Measurements from ENCODE around the gene PDZD4. TPM values are rescaled to one million over a fixed set of nuclear protein-coding genes. Genes with fewer than 3 reads are reported as not detected.

PDZD4 gene
- total and polyA plus RNA-seq, 4 donors = 49.2 to 243 (median 142) TPM

- H3K27ac ChIP-seq (ENCODE audit: low read depth, low read length) = no peak overlapping the region
- H3K4me1 ChIP-seq (ENCODE audit: control insufficient read depth, insufficient read depth, low read length) = peaks cover 3% of the 10 kb centered on the region
- WGBS (ENCODE audit: insufficient coverage) = 55% methylated on average over 19 of the region's 22 CpGs
- H3K27me3 ChIP-seq (ENCODE audit: control insufficient read depth, insufficient read depth, low read length) = no peaks in the 10 kb centered on the region
- no peak overlapping the region for H3K4me3 ChIP-seq (ENCODE audit: low read depth, low read length)
- DNase-seq (ENCODE audit: low read depth in 4 of 6, low spot score in 6 of 6) = no peak
- H3K9me3 ChIP-seq (ENCODE audit: control insufficient read depth, insufficient read depth, low read length) = no peaks in the 10 kb centered on the region
- H3K36me3 ChIP-seq (ENCODE audit: control insufficient read depth, insufficient read depth, low read length) = peaks cover 56% of the 10 kb centered on the region
Observed at GRCh38 chrX:153862369-153863250, 32.3 kb upstream of the PDZD4 start.

DNA sequence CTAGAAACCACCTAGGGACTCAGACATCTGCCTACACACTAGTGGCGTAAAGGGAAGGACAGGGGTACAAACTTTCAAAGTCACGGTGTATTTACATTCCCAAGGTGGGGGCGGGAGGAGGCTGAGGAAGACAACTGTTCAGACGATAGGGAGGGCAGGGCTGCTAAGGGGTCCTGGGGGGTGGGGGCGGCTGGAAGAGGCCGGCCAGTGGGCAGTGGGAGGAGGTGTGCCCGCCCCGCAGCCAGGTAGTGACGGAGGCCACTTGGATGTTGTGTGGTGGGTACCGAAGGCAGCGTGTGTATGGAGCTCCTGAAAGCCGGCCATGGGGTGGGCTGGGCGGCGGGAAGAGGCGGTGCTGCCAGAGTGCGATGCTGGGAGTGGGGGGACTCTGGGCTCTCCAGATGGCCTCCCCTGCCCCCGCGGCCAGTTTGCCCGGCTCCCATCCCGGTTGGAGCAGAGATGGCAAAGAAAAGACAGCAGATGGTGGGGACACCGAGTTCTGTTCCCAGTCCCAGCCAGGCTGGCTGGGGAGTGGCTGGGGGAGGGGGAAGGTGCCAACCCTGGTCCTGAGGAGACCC is 31.5 kb upstream of the PDZD4 start:
- no peak overlapping the region for H3K27ac ChIP-seq (ENCODE audit: low read depth, low read length)
- H3K27me3 ChIP-seq (ENCODE audit: control insufficient read depth, insufficient read depth, low read length) = no peaks in the 10 kb centered on the region
- 65% methylated on average over 20 of the region's 21 CpGs for WGBS (ENCODE audit: insufficient coverage)
- no peaks in the 10 kb centered on the region for H3K9me3 ChIP-seq (ENCODE audit: control insufficient read depth, insufficient read depth, low read length)
- H3K36me3 ChIP-seq (ENCODE audit: control insufficient read depth, insufficient read depth, low read length) = peaks cover 48% of the 10 kb centered on the region
- no peak overlapping the region for H3K4me3 ChIP-seq (ENCODE audit: low read depth, low read length)
- DNase-seq (ENCODE audit: low read depth in 4 of 6, low spot score in 6 of 6) = peak in 1 of 6 donors; percentile 65
- peaks cover 3% of the 10 kb centered on the region for H3K4me1 ChIP-seq (ENCODE audit: control insufficient read depth, insufficient read depth, low read length)

GRCh38 chrX:153861151-153861550 is 30.8 kb upstream of the PDZD4 start:
- peaks cover 3% of the 10 kb centered on the region for H3K4me1 ChIP-seq (ENCODE audit: control insufficient read depth, insufficient read depth, low read length)
- H3K9me3 ChIP-seq (ENCODE audit: control insufficient read depth, insufficient read depth, low read length) = no peaks in the 10 kb centered on the region
- no peak overlapping the region for H3K27ac ChIP-seq (ENCODE audit: low read depth, low read length)
- peaks cover 43% of the 10 kb centered on the region for H3K36me3 ChIP-seq (ENCODE audit: control insufficient read depth, insufficient read depth, low read length)
- DNase-seq (ENCODE audit: low read depth in 4 of 6, low spot score in 6 of 6) = no peak
- WGBS (ENCODE audit: insufficient coverage) = 62% methylated on average over 7 of the region's 10 CpGs
- H3K4me3 ChIP-seq (ENCODE audit: low read depth, low read length) = no peak overlapping the region
- no peaks in the 10 kb centered on the region for H3K27me3 ChIP-seq (ENCODE audit: control insufficient read depth, insufficient read depth, low read length)

DNA sequence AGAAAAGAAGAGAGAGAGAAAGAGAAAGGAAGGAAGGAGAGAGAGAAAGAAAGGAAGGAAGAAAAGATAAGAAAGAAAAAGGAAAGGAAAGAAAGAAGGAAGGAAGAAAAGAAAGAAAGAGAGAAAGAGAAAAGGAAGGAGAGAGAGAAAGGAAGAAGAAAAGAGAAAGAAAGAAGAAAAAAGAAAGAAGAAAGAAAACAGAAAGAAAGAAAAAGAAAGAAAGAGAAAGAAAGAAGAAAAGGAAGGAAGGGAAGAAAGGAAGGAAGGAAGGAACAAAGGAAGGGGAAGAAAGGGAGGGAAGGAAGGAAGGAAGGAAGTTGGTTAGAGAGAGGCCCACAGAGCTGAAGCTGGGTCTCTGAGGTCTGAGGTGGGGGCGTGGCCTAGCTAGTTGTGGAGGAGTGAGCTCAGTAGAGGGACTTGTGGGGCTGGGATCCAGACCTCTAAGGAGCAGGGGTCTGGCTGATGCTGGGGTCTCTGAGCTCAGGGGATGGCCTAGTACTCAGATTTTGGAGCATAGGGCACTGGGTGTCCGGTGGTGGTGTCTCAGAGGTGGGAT is 27.1 kb upstream of the PDZD4 start:
- peaks cover 11% of the 10 kb centered on the region for H3K36me3 ChIP-seq (ENCODE audit: control insufficient read depth, insufficient read depth, low read length)
- no peaks in the 10 kb centered on the region for H3K27me3 ChIP-seq (ENCODE audit: control insufficient read depth, insufficient read depth, low read length)
- H3K4me1 ChIP-seq (ENCODE audit: control insufficient read depth, insufficient read depth, low read length) = peaks cover 3% of the 10 kb centered on the region
- H3K4me3 ChIP-seq (ENCODE audit: low read depth, low read length) = no peak overlapping the region
- no peak for DNase-seq (ENCODE audit: low read depth in 4 of 6, low spot score in 6 of 6)
- no peaks in the 10 kb centered on the region for H3K9me3 ChIP-seq (ENCODE audit: control insufficient read depth, insufficient read depth, low read length)
- no peak overlapping the region for H3K27ac ChIP-seq (ENCODE audit: low read depth, low read length)
- WGBS (ENCODE audit: insufficient coverage) = 50% methylated on average over 2 of the region's 2 CpGs

DNA sequence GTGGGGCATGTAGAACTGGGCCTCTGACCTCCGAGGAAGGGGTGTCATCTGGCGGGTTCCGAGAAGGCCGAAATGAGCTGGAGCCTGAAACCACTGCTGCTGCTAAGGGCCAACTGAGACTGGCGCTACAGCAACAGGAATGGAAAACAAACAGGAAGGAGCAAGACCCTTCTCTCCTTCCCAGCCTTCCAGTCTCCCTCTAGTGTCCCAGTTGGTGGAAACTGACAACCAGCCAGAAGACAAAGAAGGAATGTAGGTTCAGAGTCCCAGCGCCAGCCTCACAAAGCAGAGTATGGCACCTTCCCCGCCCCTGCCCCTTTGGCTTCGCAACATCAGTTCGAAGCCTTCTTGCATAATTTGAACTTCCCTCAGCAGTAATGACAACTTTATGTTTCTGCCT is 24.4 kb upstream of the PDZD4 start:
- no peak overlapping the region for H3K4me3 ChIP-seq (ENCODE audit: low read depth, low read length)
- no peaks in the 10 kb centered on the region for H3K36me3 ChIP-seq (ENCODE audit: control insufficient read depth, insufficient read depth, low read length)
- no peaks in the 10 kb centered on the region for H3K9me3 ChIP-seq (ENCODE audit: control insufficient read depth, insufficient read depth, low read length)
- no peaks in the 10 kb centered on the region for H3K4me1 ChIP-seq (ENCODE audit: control insufficient read depth, insufficient read depth, low read length)
- no peak overlapping the region for H3K27ac ChIP-seq (ENCODE audit: low read depth, low read length)
- H3K27me3 ChIP-seq (ENCODE audit: control insufficient read depth, insufficient read depth, low read length) = no peaks in the 10 kb centered on the region
- no peak for DNase-seq (ENCODE audit: low read depth in 4 of 6, low spot score in 6 of 6)
- WGBS (ENCODE audit: insufficient coverage) = 75% methylated on average over 7 of the region's 9 CpGs

- no peak for DNase-seq (ENCODE audit: low read depth in 4 of 6, low spot score in 6 of 6)
- no CpG with 5 or more reads among the region's 3 CpGs for WGBS (ENCODE audit: insufficient coverage)
- Histone ChIP-seq H3K36me3 (ENCODE audit: control insufficient read depth, insufficient read depth, low read length) (no peaks in the 10 kb centered on the region), H3K9me3 (ENCODE audit: control insufficient read depth, insufficient read depth, low read length) (no peaks in the 10 kb centered on the region), H3K4me1 (ENCODE audit: control insufficient read depth, insufficient read depth, low read length) (no peaks in the 10 kb centered on the region), H3K27ac (ENCODE audit: low read depth, low read length) (no peak overlapping the region), H3K4me3 (ENCODE audit: low read depth, low read length) (no peak overlapping the region), H3K27me3 (ENCODE audit: control insufficient read depth, insufficient read depth, low read length) (no peaks in the 10 kb centered on the region)
Observed at GRCh38 chrX:153853902-153854267, 23.5 kb upstream of the PDZD4 start.

GRCh38 chrX:153853180-153853901 is 23.0 kb upstream of the PDZD4 start:
- no peaks in the 10 kb centered on the region for H3K27me3 ChIP-seq (ENCODE audit: control insufficient read depth, insufficient read depth, low read length)
- H3K9me3 ChIP-seq (ENCODE audit: control insufficient read depth, insufficient read depth, low read length) = no peaks in the 10 kb centered on the region
- no peak overlapping the region for H3K27ac ChIP-seq (ENCODE audit: low read depth, low read length)
- no peaks in the 10 kb centered on the region for H3K4me1 ChIP-seq (ENCODE audit: control insufficient read depth, insufficient read depth, low read length)
- WGBS (ENCODE audit: insufficient coverage) = 43% methylated on average over 2 of the region's 3 CpGs
- DNase-seq (ENCODE audit: low read depth in 4 of 6, low spot score in 6 of 6) = no peak
- H3K36me3 ChIP-seq (ENCODE audit: control insufficient read depth, insufficient read depth, low read length) = no peaks in the 10 kb centered on the region
- H3K4me3 ChIP-seq (ENCODE audit: low read depth, low read length) = no peak overlapping the region

DNA sequence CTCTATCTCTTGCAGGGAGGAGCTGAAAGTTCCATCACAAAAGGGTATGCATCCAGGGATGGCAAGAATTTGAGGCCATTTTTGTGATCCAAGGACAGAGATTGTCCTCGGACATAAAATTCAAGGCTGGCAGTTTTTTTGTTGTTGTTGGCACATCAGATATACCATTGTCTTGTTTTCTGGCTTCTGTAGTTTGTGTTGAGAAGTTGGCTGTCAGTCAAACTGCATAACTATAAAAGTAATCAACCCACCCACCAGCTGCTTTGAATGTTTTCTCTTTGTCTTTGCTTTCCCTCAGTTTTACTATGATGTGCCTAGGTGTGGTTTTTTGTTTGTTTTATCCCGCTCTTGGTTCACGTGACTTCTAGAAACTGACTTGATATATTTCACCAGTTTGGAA is 21.6 kb upstream of the PDZD4 start:
- Histone ChIP-seq H3K27me3 (ENCODE audit: control insufficient read depth, insufficient read depth, low read length) (no peaks in the 10 kb centered on the region), H3K27ac (ENCODE audit: low read depth, low read length) (no peak overlapping the region), H3K4me3 (ENCODE audit: low read depth, low read length) (no peak overlapping the region), H3K36me3 (ENCODE audit: control insufficient read depth, insufficient read depth, low read length) (no peaks in the 10 kb centered on the region), H3K4me1 (ENCODE audit: control insufficient read depth, insufficient read depth, low read length) (no peaks in the 10 kb centered on the region), H3K9me3 (ENCODE audit: control insufficient read depth, insufficient read depth, low read length) (no peaks in the 10 kb centered on the region)
- WGBS (ENCODE audit: insufficient coverage) = no CpG with 5 or more reads among the region's 3 CpGs
- no peak for DNase-seq (ENCODE audit: low read depth in 4 of 6, low spot score in 6 of 6)

GRCh38 chrX:153848325-153848724 is 18.0 kb upstream of the PDZD4 start:
- no peak overlapping the region for H3K27ac ChIP-seq (ENCODE audit: low read depth, low read length)
- H3K27me3 ChIP-seq (ENCODE audit: control insufficient read depth, insufficient read depth, low read length) = no peaks in the 10 kb centered on the region
- no CpG with 5 or more reads among the region's 3 CpGs for WGBS (ENCODE audit: insufficient coverage)
- no peaks in the 10 kb centered on the region for H3K36me3 ChIP-seq (ENCODE audit: control insufficient read depth, insufficient read depth, low read length)
- no peak for DNase-seq (ENCODE audit: low read depth in 4 of 6, low spot score in 6 of 6)
- H3K4me1 ChIP-seq (ENCODE audit: control insufficient read depth, insufficient read depth, low read length) = no peaks in the 10 kb centered on the region
- H3K9me3 ChIP-seq (ENCODE audit: control insufficient read depth, insufficient read depth, low read length) = no peaks in the 10 kb centered on the region
- no peak overlapping the region for H3K4me3 ChIP-seq (ENCODE audit: low read depth, low read length)

All from spinal cord (tissue), 10 donors.